PC-9 (cell line): Measurements from ENCODE around the gene PSMD1. TPM values are rescaled to one million over a fixed set of nuclear protein-coding genes. Genes with fewer than 3 reads are reported as not detected.

Source experiments
- BruUV-seq: library from RNA; stranded (reverse); fragments of 400-500 nt; replicated peaks from 2 replicates; lab custom pipeline; 2021; lab: Mats Ljungman, UMichigan
- CTCF ChIA-PET: fragments of 300-600 bp; sonication (Branson Sonifier 250); formaldehyde crosslinking; loops from one replicate; lab custom pipeline; 2022; ENCODE audit warnings: antibody characterized with exemption; lab: Charles Lee
- POLR2A ChIA-PET: fragments of 300-600 bp; sonication (Branson Sonifier 250); formaldehyde crosslinking; loops from one replicate; lab custom pipeline; 2022; ENCODE audit warnings: antibody characterized with exemption; ENCODE audit not compliant: unreplicated experiment; lab: Charles Lee
- DNase-seq, 2 experiments: peaks; one replicate each; pipeline versions ENCODE4 v3.0.0 to v3.0.0-alpha.2; 2015 to 2022; ENCODE audit warnings: mixed read lengths in 1 of 2
- H2AFZ ChIP-seq: fragments of 200-600 bp; sonication (generic); 2 replicates; pipeline ENCODE4 v1.8.1; 2017; ENCODE audit warnings: antibody characterized with exemption
- H3F3A ChIP-seq: fragments of 200-600 bp; sonication (generic); 2 replicates; pipeline ENCODE4 v1.8.1; 2017; ENCODE audit warnings: antibody characterized with exemption, mild to moderate bottlenecking, low read depth; ENCODE audit not compliant: insufficient read depth
- H3K27ac ChIP-seq: fragments of 200-600 bp; sonication (generic); 2 replicates; pipeline ENCODE4 v1.6.1; 2016; ENCODE audit warnings: mixed run types
- H3K27me3 ChIP-seq: fragments of 200-600 bp; sonication (generic); 2 replicates; pipeline ENCODE4 v1.6.1; 2016; ENCODE audit warnings: low read depth, mixed run types; ENCODE audit not compliant: insufficient read depth
- H3K36me3 ChIP-seq: fragments of 200-600 bp; sonication (generic); 2 replicates; pipeline ENCODE4 v1.6.1; 2016; ENCODE audit warnings: low read depth, mixed run types
- H3K4me1 ChIP-seq: fragments of 200-600 bp; sonication (generic); replicated peaks from 2 replicates; pipeline ENCODE4 v1.6.1; 2016; ENCODE audit warnings: mixed run types; ENCODE audit not compliant: insufficient read depth
- H3K4me2 ChIP-seq: fragments of 200-600 bp; sonication (generic); 2 replicates; pipeline ENCODE4 v1.6.1; 2017; ENCODE audit warnings: mixed run types
- H3K4me3 ChIP-seq: fragments of 200-600 bp; sonication (generic); 2 replicates; pipeline ENCODE4 v1.6.1; 2016; ENCODE audit warnings: mixed run types
- H3K79me2 ChIP-seq: fragments of 200-600 bp; sonication (generic); 2 replicates; pipeline ENCODE4 v1.6.1; 2017; ENCODE audit warnings: low read depth, mixed run types
- H3K9me2 ChIP-seq: fragments of 200-600 bp; sonication (generic); 2 replicates; pipeline ENCODE4 v1.8.1; 2017; ENCODE audit warnings: mild to moderate bottlenecking; ENCODE audit not compliant: insufficient read depth
- H3K9me3 ChIP-seq: fragments of 200-600 bp; sonication (generic); 2 replicates; pipeline ENCODE4 v1.8.1; 2016; ENCODE audit warnings: low read depth; ENCODE audit not compliant: insufficient read depth
- H4K20me1 ChIP-seq: fragments of 200-600 bp; sonication (generic); 2 replicates; pipeline ENCODE4 v1.8.1; 2017; ENCODE audit not compliant: insufficient read depth
- EZH2 ChIP-seq: fragments of 200-600 bp; sonication (generic); IDR thresholded peaks from 2 replicates; pipeline ENCODE4 v1.8.0; 2017; ENCODE audit warnings: antibody characterized with exemption, low read depth
- intact Hi-C: fragments of 100-400 bp; cut with micrococcal nuclease; formaldehyde crosslinking; loops from one replicate; pipeline ENCODE4 v1.10.0; 2022; ENCODE audit not compliant: unreplicated experiment
- total RNA-seq: library from RNA; stranded (reverse); gene quantifications from 2 replicates; pipeline ENCODE4 v1.2.3, GENCODE V29; 2021
- TF ChIP-seq, protein P1 (sequence below): fragments of 200-600 bp; sonication (generic); conservative IDR thresholded peaks from 2 replicates; pipeline ENCODE4 v1.6.1; 2017; ENCODE audit warnings: mixed run types, antibody characterized with exemption, mild to moderate bottlenecking, moderate library complexity

PSMD1 gene
- total RNA-seq, 1 experiment from 2014 or later = 119 TPM

DNA sequence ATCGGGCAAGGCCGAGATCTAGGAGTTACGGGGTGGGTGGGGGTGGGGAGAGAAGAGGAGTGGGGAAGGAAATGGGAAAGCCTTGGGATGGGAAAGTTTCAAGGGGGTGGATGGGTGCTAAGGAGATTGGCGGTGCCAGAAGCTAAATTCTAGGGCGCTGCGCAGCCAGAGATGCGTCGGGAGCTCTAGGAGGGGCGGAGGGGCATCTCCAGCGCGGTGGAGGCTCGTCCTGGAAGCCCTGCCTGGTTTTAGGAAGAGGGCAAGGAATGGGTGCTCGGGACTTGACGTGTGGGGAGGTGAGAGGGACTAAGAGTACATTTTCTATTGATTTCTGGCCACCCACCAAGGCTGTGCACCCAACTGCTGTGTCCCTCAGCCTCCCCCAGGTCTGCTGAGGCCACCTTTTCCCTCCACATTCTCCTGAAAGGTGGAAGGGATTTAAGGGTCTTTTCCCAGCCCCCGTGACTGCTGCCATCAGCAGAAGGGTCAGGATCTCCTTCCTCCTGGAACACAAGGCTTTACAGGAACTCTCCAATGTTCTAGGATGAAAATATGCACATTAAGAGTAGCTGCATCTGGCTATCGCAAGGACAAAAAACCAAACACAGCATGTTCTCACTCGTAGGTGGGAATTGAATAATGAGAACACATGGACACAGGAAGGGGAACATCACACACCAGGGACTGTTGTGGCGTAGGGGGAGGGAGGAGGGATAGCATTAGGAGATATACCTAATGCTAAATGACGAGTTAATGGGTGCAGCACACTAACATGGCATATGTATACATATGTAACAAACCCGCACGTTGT, 18.0 kb upstream of the PSMD1 start:
- H3K36me3 ChIP-seq = no peaks in the 10 kb centered on the region
- no peak overlapping the region for H2AFZ ChIP-seq
- no peak for DNase-seq
- no peak overlapping the region for H3K4me3 ChIP-seq
- CTCF ChIA-PET = no interaction called here
- no peaks in the 10 kb centered on the region for H3K9me3 ChIP-seq
- TF ChIP-seq, protein P1, sequence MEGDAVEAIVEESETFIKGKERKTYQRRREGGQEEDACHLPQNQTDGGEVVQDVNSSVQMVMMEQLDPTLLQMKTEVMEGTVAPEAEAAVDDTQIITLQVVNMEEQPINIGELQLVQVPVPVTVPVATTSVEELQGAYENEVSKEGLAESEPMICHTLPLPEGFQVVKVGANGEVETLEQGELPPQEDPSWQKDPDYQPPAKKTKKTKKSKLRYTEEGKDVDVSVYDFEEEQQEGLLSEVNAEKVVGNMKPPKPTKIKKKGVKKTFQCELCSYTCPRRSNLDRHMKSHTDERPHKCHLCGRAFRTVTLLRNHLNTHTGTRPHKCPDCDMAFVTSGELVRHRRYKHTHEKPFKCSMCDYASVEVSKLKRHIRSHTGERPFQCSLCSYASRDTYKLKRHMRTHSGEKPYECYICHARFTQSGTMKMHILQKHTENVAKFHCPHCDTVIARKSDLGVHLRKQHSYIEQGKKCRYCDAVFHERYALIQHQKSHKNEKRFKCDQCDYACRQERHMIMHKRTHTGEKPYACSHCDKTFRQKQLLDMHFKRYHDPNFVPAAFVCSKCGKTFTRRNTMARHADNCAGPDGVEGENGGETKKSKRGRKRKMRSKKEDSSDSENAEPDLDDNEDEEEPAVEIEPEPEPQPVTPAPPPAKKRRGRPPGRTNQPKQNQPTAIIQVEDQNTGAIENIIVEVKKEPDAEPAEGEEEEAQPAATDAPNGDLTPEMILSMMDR = no peak
- TF ChIP-seq EZH2 = no peak
- H3K27me3 ChIP-seq = peaks cover 18% of the 10 kb centered on the region; the same call in 1 of the 2 replicates
- POLR2A ChIA-PET = no interaction called here
- no peaks in the 10 kb centered on the region for H3K4me1 ChIP-seq
- H3K9me2 ChIP-seq = no peaks in the 10 kb centered on the region
- no TSS peak for BruUV-seq
- H4K20me1 ChIP-seq = no peaks in the 10 kb centered on the region
- H3F3A ChIP-seq = no peaks in the 10 kb centered on the region
- intact Hi-C loops = no loop called here
- no peak overlapping the region for H3K4me2 ChIP-seq
- H3K79me2 ChIP-seq = no peaks in the 10 kb centered on the region
- no peak overlapping the region for H3K27ac ChIP-seq

DNA sequence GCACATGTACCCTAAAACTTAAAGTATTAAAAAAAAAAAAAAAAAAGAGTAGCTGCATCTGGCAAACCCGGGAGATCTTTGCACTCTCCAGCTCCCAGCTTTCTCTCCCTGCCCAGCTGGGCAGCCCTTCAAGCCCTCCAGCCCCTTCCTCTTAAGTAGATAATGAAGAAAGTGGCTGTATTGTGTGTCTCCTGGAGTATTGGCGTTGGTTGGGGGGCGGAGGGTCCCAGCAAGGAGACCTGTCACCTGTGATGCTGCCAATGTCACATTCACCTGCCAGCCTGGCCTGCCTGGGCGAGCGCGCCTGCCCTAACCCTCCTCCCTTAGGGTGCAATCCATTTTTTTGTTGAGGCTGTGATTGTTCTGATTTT, 17.4 kb upstream of the PSMD1 start:
- intact Hi-C loops = no loop called here
- BruUV-seq = no TSS peak
- no peak overlapping the region for H3K27ac ChIP-seq
- TF ChIP-seq EZH2 = no peak
- TF ChIP-seq, protein P1 = no peak
- peaks cover 18% of the 10 kb centered on the region; the same call in 1 of the 2 replicates for H3K27me3 ChIP-seq
- no peak overlapping the region for H3K4me2 ChIP-seq
- no peaks in the 10 kb centered on the region for H3K4me1 ChIP-seq
- H3K9me2 ChIP-seq = no peaks in the 10 kb centered on the region
- POLR2A ChIA-PET = no interaction called here
- no peaks in the 10 kb centered on the region for H4K20me1 ChIP-seq
- H3F3A ChIP-seq = no peaks in the 10 kb centered on the region
- H3K4me3 ChIP-seq = no peak overlapping the region
- no peak overlapping the region for H2AFZ ChIP-seq
- no peak for DNase-seq
- no peaks in the 10 kb centered on the region for H3K9me3 ChIP-seq
- H3K79me2 ChIP-seq = no peaks in the 10 kb centered on the region
- H3K36me3 ChIP-seq = no peaks in the 10 kb centered on the region
- CTCF ChIA-PET = no interaction called here

DNA sequence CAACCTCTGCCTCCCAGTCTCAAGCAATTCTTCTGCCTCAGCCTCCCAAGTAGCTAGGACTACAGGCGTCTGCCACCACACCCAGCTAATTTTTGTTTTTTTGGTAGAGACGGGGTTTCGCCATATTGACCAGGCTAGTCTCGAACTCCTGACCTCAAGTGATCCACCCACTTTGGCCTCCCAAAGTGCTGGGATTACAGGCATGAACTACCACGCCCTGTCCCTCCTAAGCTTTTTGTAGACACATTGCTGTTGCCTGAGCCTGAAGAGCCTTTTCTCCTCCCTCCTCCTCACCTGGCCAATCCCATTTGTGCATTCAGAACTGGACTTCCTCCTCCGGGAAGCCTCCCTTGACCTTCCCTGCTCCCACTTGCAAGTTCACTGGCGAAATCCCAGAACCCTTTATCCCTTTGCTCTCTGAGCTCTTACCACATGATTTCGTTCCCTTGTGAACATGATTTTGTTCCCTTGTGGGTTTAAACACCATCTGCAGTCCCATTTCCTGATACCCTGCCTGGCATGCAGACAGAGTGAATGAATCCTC, 16.8 kb upstream of the PSMD1 start:
- no peaks in the 10 kb centered on the region for H3K79me2 ChIP-seq
- no peaks in the 10 kb centered on the region for H3F3A ChIP-seq
- H4K20me1 ChIP-seq = no peaks in the 10 kb centered on the region
- no peak overlapping the region for H3K4me3 ChIP-seq
- H3K36me3 ChIP-seq = no peaks in the 10 kb centered on the region
- ChIA-PET CTCF (no interaction called here), POLR2A (no interaction called here)
- no TSS peak for BruUV-seq
- no peaks in the 10 kb centered on the region for H3K9me3 ChIP-seq
- H3K4me1 ChIP-seq = no peaks in the 10 kb centered on the region
- intact Hi-C loops = no loop called here
- no peak for DNase-seq
- H3K4me2 ChIP-seq = no peak overlapping the region
- peaks cover 18% of the 10 kb centered on the region; the same call in 1 of the 2 replicates for H3K27me3 ChIP-seq
- no peak overlapping the region for H2AFZ ChIP-seq
- H3K9me2 ChIP-seq = no peaks in the 10 kb centered on the region
- TF ChIP-seq, protein P1 = no peak
- TF ChIP-seq EZH2 = no peak
- H3K27ac ChIP-seq = no peak overlapping the region
